GM18519 (cell line): Measurements from ENCODE around the gene UST.
"Not testable (repeated sequence)": the region's sequence is repeated elsewhere in the genome, so short reads cannot be mapped to it uniquely, and the experiment has no call there.

Source experiments
- ATAC-seq: cut with Tn5 transposase; IDR thresholded peaks from one replicate; pipeline ENCODE4 v1.9.1; 2021; ENCODE audit warnings: mild to moderate bottlenecking, moderate library complexity; ENCODE audit not compliant: unreplicated experiment, low FRiP score

The UST gene

GRCh38 chr6:148764259-148765020 lies 17.6 kb downstream of the UST start:
- ATAC-seq = not testable (repeated sequence)

- no peak for ATAC-seq
These were observed 19.3 kb downstream of the UST start for GRCh38 chr6:148765898-148766808.

GRCh38 chr6:148768646-148769270 lies 21.9 kb downstream of the UST start:
- ATAC-seq = no peak

- no peak for ATAC-seq
These were observed 22.6 kb downstream of the UST start for GRCh38 chr6:148769304-148769968.

GRCh38 chr6:148770408-148771211 lies 23.8 kb downstream of the UST start:
- ATAC-seq = peak; percentile 34

- ATAC-seq = no peak
These were observed 24.4 kb downstream of the UST start for GRCh38 chr6:148771212-148771601.

GRCh38 chr6:148771896-148772554 lies 25.2 kb downstream of the UST start:
- ATAC-seq = no peak

- ATAC-seq = no peak
These were observed 28.3 kb downstream of the UST start for GRCh38 chr6:148775161-148775560.

GRCh38 chr6:148776321-148777308 lies 29.8 kb downstream of the UST start:
- ATAC-seq = no peak

- ATAC-seq = no peak
These were observed 32.3 kb downstream of the UST start for GRCh38 chr6:148779142-148779562.

- ATAC-seq = not testable (repeated sequence)
These were observed 33.6 kb downstream of the UST start for GRCh38 chr6:148780423-148780822.

GRCh38 chr6:148780918-148781436 lies 34.1 kb downstream of the UST start:
- ATAC-seq = peak; percentile 94

- ATAC-seq = no peak
These were observed 43.1 kb downstream of the UST start for GRCh38 chr6:148789948-148790347.

- no peak for ATAC-seq
These were observed 43.6 kb downstream of the UST start for GRCh38 chr6:148790404-148790803.

GRCh38 chr6:148790817-148791216 lies 44.0 kb downstream of the UST start:
- peak; percentile 72 for ATAC-seq

GRCh38 chr6:148791372-148791771 lies 44.5 kb downstream of the UST start:
- no peak for ATAC-seq

- ATAC-seq = no peak
These were observed 46.9 kb downstream of the UST start for GRCh38 chr6:148793721-148794120.

GRCh38 chr6:148794797-148795196 lies 48.0 kb downstream of the UST start:
- no peak for ATAC-seq
